PC-3 (cell line): ENCODE data around the gene LPIN1. TPM values are rescaled to one million over a fixed set of nuclear protein-coding genes. Genes with fewer than 3 reads are reported as not detected.

ENCODE experiments used
- ATAC-seq: fragments of 200-7000 bp; cut with Tn5 transposase; 2 replicates; pipeline ENCODE4 v1.9.1; 2020; ENCODE audit warnings: mild to moderate bottlenecking, moderate library complexity
- BruUV-seq: library from RNA; stranded (reverse); fragments of 400-500 nt; replicated peaks from 2 replicates; lab custom pipeline; 2021; lab: Mats Ljungman, UMichigan
- CTCF ChIA-PET: fragments of 300-600 bp; sonication (Branson Sonifier 250); formaldehyde crosslinking; loops from one replicate; lab custom pipeline; 2022; ENCODE audit warnings: antibody characterized with exemption; lab: Charles Lee
- POLR2A ChIA-PET: fragments of 300-600 bp; sonication (Branson Sonifier 250); formaldehyde crosslinking; loops from one replicate; lab custom pipeline; 2022; ENCODE audit warnings: antibody characterized with exemption; ENCODE audit not compliant: unreplicated experiment; lab: Charles Lee
- DNase-seq: peaks from one replicate; pipeline ENCODE4 v3.0.0-alpha.2; 2015
- H2AFZ ChIP-seq: fragments of 300-600 bp; sonication (generic); 2 replicates; pipeline ENCODE4 v1.6.0; 2016; ENCODE audit warnings: antibody characterized with exemption, low read length
- H3F3A ChIP-seq: fragments of 300-600 bp; sonication (generic); one replicate; pipeline ENCODE4 v1.6.0; 2017; ENCODE audit warnings: antibody characterized with exemption, low read length, control low read depth, mild to moderate bottlenecking; ENCODE audit not compliant: unreplicated experiment
- H3K27ac ChIP-seq: fragments of 300-600 bp; sonication (generic); 2 replicates; pipeline ENCODE4 v1.5.1; 2016; ENCODE audit warnings: mild to moderate bottlenecking, low read length
- H3K27me3 ChIP-seq: fragments of 300-600 bp; sonication (generic); 2 replicates; pipeline ENCODE4 v1.6.1; 2016; ENCODE audit warnings: low read length, mixed read lengths
- H3K36me3 ChIP-seq: fragments of 300-600 bp; sonication (generic); 2 replicates; pipeline ENCODE4 v1.6.1; 2016; ENCODE audit warnings: low read depth, mixed run types, low read length, mixed read lengths
- H3K4me1 ChIP-seq: fragments of 300-600 bp; sonication (generic); 2 replicates; pipeline ENCODE4 v1.5.1; 2016; ENCODE audit warnings: low read length; ENCODE audit not compliant: insufficient read depth
- H3K4me2 ChIP-seq: fragments of 300-600 bp; sonication (generic); 2 replicates; pipeline ENCODE4 v1.6.0; 2016; ENCODE audit warnings: low read length
- H3K4me3 ChIP-seq: fragments of 300-600 bp; sonication (generic); 2 replicates; pipeline ENCODE4 v1.5.1; 2016; ENCODE audit warnings: mild to moderate bottlenecking, low read length, mixed read lengths
- H3K79me2 ChIP-seq: fragments of 300-600 bp; sonication (generic); 2 replicates; pipeline ENCODE4 v1.6.1; 2017; ENCODE audit warnings: low read length, mixed read lengths
- H3K9ac ChIP-seq: fragments of 300-600 bp; sonication (generic); 2 replicates; pipeline ENCODE4 v1.6.0; 2016; ENCODE audit warnings: mild to moderate bottlenecking, low read length
- H3K9me2 ChIP-seq: fragments of 300-600 bp; sonication (generic); replicated peaks from 2 replicates; pipeline ENCODE4 v1.6.1; 2016; ENCODE audit warnings: mixed run types, low read length, mixed read lengths
- H3K9me3 ChIP-seq: fragments of 300-600 bp; sonication (generic); 2 replicates; pipeline ENCODE4 v1.6.1; 2016; ENCODE audit warnings: low read length, mixed read lengths
- H4K20me1 ChIP-seq: fragments of 300-600 bp; sonication (generic); 2 replicates; pipeline ENCODE4 v1.6.1; 2016; ENCODE audit warnings: low read length, mixed read lengths
- CTCF ChIP-seq: fragments of 300-600 bp; sonication (generic); conservative IDR thresholded peaks from 2 replicates; pipeline ENCODE4 v1.5.1; 2017; ENCODE audit warnings: antibody characterized with exemption, low read depth, mild to moderate bottlenecking, low read length
- EZH2 ChIP-seq: fragments of 300-600 bp; sonication (generic); IDR thresholded peaks from one replicate; pipeline ENCODE4 v1.6.1; 2017; ENCODE audit warnings: antibody characterized with exemption, mild to moderate bottlenecking, low read length; ENCODE audit not compliant: unreplicated experiment
- EZH2phosphoT487 ChIP-seq: fragments of 300-600 bp; sonication (generic); IDR thresholded peaks from 2 replicates; pipeline ENCODE4 v1.6.1; 2018; ENCODE audit warnings: mild to moderate bottlenecking, antibody characterized with exemption, low read length, borderline replicate concordance
- intact Hi-C: fragments of 100-400 bp; cut with micrococcal nuclease; formaldehyde crosslinking; loops from 2 replicates; pipeline ENCODE4 v1.9.0; 2023
- total RNA-seq: library from RNA; depleted of rRNA; stranded (reverse); fragments of >200 nt; gene quantifications from 2 replicates; pipeline ENCODE4 v1.2.3, GENCODE V29; 2014

Gene LPIN1
- total RNA-seq, 1 experiment from 2014 or later = 40.9 TPM

DNA sequence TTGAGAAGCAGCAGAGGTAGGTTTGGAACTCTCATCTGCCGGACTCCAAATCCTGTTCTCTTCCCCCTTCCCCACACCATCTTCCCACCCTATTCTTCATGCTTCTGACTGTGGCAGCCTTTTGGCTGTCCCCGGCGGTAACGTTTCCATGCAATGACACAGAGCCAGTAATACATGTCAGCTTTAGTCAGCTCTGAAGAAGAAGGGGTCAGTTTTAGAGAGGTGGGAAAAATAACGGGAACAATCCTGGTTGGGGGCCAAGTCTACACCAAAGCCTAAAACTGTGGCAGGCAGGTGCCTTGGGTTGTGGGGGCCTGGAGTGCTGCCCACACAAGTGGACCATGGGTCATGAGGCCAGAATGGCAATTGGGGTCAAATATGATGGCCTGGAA lies 106.8 kb downstream of the LPIN1 start:
- POLR2A ChIA-PET = no interaction called here
- intact Hi-C loops = no loop called here

GRCh38 chr2:11855064-11855760 lies 108.8 kb downstream of the LPIN1 start:
- H3K4me3 ChIP-seq = no peak overlapping the region
- H3K9ac ChIP-seq = no peak overlapping the region
- 0 out of 2 replicates have a peak, but pooled peaks cover 6% of the 10 kb centered on the region for H3K9me3 ChIP-seq
- TF ChIP-seq EZH2phosphoT487 (no peak), CTCF (no peak), EZH2 (no peak)
- H4K20me1 ChIP-seq = no peaks in the 10 kb centered on the region
- no peak overlapping the region for H3K4me2 ChIP-seq
- no peaks in the 10 kb centered on the region for H3F3A ChIP-seq
- no peaks in the 10 kb centered on the region for H3K4me1 ChIP-seq
- no peak overlapping the region for H3K27ac ChIP-seq
- ChIA-PET POLR2A (no interaction called here), CTCF (interaction anchor here (0.6 kb wide), 1 partner anchor 9 kb away, joined by 3 read pairs; no protein-coding TSS in a partner anchor)
- DNase-seq = no peak
- H3K9me2 ChIP-seq = no peaks in the 10 kb centered on the region
- no peaks in the 10 kb centered on the region for H3K79me2 ChIP-seq
- H3K36me3 ChIP-seq = no peaks in the 10 kb centered on the region
- ATAC-seq = no peak
- H3K27me3 ChIP-seq = no peaks in the 10 kb centered on the region
- intact Hi-C loops = no loop called here
- H2AFZ ChIP-seq = no peak overlapping the region
- no TSS peak for BruUV-seq

More for the DNA sequence above, 106.8 kb downstream of the LPIN1 start:
- no peak overlapping the region for H3K27ac ChIP-seq
- H2AFZ ChIP-seq = no peak overlapping the region
- H4K20me1 ChIP-seq = no peaks in the 10 kb centered on the region
- H3K9me2 ChIP-seq = no peaks in the 10 kb centered on the region
- ATAC-seq (no peak), DNase-seq (no peak)
- no peak overlapping the region for H3K4me3 ChIP-seq
- no peak overlapping the region for H3K4me2 ChIP-seq
- no peaks in the 10 kb centered on the region for H3F3A ChIP-seq
- no peaks in the 10 kb centered on the region for H3K27me3 ChIP-seq
- no TSS peak for BruUV-seq
- CTCF ChIA-PET = no interaction called here
- no peaks in the 10 kb centered on the region for H3K36me3 ChIP-seq
- TF ChIP-seq CTCF = no peak
- no peak for TF ChIP-seq EZH2phosphoT487
- TF ChIP-seq EZH2 = no peak
- H3K4me1 ChIP-seq = no peaks in the 10 kb centered on the region
- no peak overlapping the region for H3K9ac ChIP-seq
- H3K79me2 ChIP-seq = no peaks in the 10 kb centered on the region
- 0 out of 2 replicates have a peak, but pooled peaks cover 3% of the 10 kb centered on the region for H3K9me3 ChIP-seq

GRCh38 chr2:11856095-11856494 lies 109.7 kb downstream of the LPIN1 start:
- H3K4me3 ChIP-seq = no peak overlapping the region
- ATAC-seq (no peak), DNase-seq (no peak)
- intact Hi-C loops = no loop called here
- H3K36me3 ChIP-seq = no peaks in the 10 kb centered on the region
- BruUV-seq = no TSS peak
- H3K27me3 ChIP-seq = no peaks in the 10 kb centered on the region
- ChIA-PET POLR2A (no interaction called here), CTCF (no interaction called here)
- TF ChIP-seq EZH2 = no peak
- no peak for TF ChIP-seq CTCF
- TF ChIP-seq EZH2phosphoT487 = no peak
- no peaks in the 10 kb centered on the region for H3F3A ChIP-seq
- H4K20me1 ChIP-seq = no peaks in the 10 kb centered on the region
- no peaks in the 10 kb centered on the region for H3K9me2 ChIP-seq
- no peak overlapping the region for H2AFZ ChIP-seq
- H3K27ac ChIP-seq = no peak overlapping the region
- 0 out of 2 replicates have a peak, but pooled peaks cover 6% of the 10 kb centered on the region for H3K9me3 ChIP-seq
- H3K9ac ChIP-seq = no peak overlapping the region
- H3K4me2 ChIP-seq = no peak overlapping the region
- H3K79me2 ChIP-seq = no peaks in the 10 kb centered on the region
- H3K4me1 ChIP-seq = no peaks in the 10 kb centered on the region
